NCI-H1930 (cell line): ENCODE measurements around the gene DCC.

Experiments used
- DNase-seq, 2 experiments: peaks; one replicate each; lab custom pipeline; 2025; lab: John Stamatoyannopoulos, UW

Gene DCC

DNA sequence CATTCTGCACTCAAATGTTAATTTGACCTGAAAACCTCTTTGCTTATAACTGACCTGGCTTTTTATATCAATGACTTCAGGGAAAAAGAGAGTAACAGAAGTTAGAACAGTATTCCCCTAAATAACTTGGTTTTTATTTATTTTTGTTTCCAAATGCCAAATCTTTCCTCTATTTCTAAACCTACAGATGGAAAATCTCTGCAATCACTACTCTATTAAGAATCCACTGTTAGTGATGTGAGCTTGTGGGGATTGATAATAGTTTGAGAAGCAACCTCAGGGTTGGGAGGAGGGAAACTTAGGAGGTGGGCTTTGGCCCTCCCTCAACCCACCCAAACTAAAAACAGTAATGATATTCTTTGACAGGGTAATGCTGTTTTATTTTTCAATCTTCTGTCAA lies 351.8 kb downstream of the DCC start:
- DNase-seq, result no peak

GRCh38 chr18:52694804-52695203 lies 354.8 kb downstream of the DCC start:
- no peak for DNase-seq

- DNase-seq, result no peak
Measured at GRCh38 chr18:52700116-52700515, 360.1 kb downstream of the DCC start.

DNA sequence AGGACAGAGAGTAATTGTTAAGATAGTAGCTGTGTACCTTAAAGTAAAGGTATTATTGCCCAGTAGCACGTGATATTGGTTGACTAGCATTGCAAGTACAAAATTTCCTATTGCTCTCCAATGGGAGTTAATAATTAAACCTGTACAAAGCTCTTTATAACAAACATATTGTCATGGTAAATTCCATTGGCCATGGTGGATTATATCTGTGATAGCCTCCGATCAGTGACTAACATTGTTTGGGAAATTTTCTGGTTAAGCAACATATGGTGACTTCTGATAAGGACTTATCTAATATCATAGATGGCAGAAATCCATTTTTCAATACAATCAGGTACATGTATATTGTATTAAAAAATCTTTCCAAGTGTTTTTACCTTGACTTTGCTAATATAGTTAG lies 360.8 kb downstream of the DCC start:
- no peak for DNase-seq

- DNase-seq, result no peak
Measured at GRCh38 chr18:52701219-52701935, 361.4 kb downstream of the DCC start.

- DNase-seq, result no peak
Measured at GRCh38 chr18:52715421-52715820, 375.4 kb downstream of the DCC start.

DNA sequence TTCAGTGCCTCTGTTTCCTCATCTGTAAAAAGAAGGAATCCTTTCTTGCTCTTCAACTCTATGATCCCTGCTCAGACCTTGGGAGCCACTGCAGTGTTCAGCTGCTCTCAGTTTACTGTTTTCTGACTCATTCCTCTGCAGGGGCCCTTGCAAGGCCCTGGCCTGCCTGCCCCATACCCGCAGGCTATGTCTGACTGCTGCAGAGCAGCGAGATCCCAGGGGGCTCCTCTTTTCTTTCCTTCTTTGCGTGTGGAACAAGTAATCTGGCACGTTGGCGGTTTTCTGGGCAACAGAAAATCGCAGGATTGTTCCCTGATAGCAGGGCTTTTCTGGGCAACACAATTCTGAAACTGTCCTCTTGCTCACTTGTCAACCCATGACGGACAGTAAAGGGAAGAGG lies 376.0 kb downstream of the DCC start:
- DNase-seq, result no peak

- no peak for DNase-seq
Measured at GRCh38 chr18:52716973-52717372, 377.0 kb downstream of the DCC start.

- no peak for DNase-seq
Measured at GRCh38 chr18:52722904-52723303, 382.9 kb downstream of the DCC start.

DNA sequence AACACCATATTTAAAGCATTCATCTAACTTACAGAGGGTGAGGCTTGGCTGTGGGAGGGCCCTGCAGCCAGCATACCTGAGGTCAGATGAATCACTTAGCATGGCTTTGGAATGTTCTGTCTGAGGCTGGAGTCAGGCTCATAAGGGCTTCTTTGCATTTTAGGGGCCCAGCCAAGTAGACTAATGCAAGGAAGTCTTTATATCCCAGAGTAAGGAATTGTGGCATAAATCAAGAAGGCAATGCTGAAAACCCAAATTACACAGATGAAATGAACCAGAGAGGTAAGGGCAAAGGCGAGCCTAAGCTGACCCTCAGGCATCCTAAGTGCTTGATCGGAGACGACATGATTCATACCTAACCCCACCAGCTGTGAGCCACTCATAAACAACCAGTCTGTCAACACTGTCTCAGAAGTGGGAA lies 383.6 kb downstream of the DCC start:
- DNase-seq, result no peak

GRCh38 chr18:52730972-52731619 lies 391.1 kb downstream of the DCC start:
- no peak for DNase-seq

- no peak for DNase-seq
Measured at GRCh38 chr18:52738946-52739345, 398.9 kb downstream of the DCC start.

GRCh38 chr18:52746986-52747385 lies 407.0 kb downstream of the DCC start:
- no peak for DNase-seq

- no peak for DNase-seq
Measured at GRCh38 chr18:52747869-52748268, 407.9 kb downstream of the DCC start.

GRCh38 chr18:52748343-52748742 lies 408.3 kb downstream of the DCC start:
- DNase-seq, result no peak

DNA sequence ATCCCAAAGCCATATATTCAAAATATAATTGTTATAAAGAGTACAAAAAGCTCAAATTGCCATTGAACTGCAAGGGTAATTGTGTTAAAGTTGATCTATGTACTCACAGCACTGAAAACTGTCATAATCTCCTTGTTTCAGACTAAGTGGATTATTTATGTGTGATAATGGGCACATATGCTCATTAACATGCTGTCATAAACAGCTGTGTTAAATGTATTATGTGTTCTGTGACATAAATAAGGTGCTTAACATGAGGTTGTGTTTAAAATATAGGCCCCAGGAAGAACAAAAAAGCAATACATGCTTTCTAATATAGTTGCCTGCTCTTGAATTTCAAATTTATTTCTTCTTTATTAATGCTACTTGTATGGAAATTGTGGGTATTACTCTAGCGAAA lies 409.5 kb downstream of the DCC start:
- DNase-seq, result no peak

DNA sequence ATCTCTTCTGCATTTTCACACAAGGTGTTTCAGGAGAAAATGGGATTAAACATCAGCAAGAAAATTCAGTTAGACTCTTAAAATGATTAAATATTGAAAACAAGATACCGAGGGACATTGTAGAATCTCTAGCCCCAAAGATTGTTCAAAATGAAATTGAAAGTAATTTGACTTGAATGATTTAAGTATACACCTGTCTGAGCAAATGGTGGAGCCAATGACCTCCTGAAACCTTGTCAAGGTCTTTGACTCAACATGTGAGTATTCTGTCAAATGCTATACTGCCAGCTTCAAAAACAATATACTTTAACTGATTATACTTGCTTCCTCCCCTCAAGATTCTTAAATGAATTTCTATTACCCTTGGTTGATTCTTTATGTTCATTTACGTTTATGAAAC lies 411.0 kb downstream of the DCC start:
- DNase-seq, result no peak

DNA sequence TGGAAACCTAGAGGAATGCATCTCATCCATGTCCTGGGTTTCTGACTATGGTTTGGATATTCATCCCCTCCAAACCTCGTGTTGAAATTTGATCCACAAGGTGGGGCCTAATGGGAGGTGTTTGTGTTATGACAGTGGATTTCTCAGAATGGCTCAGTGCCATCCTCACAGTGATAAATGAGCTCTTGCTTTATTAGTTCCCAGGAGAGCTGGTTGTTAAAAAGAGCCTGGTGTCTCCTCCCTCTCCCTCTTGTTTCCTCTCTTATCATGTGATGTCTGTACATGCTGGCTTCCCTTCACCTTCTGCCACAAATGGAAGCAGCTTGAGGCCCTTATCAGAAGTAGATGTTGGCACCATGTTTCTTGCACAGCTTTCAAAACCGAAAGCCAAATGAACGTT lies 424.3 kb downstream of the DCC start:
- peak in 1 of 2 experiments; percentile 9 for DNase-seq

DNA sequence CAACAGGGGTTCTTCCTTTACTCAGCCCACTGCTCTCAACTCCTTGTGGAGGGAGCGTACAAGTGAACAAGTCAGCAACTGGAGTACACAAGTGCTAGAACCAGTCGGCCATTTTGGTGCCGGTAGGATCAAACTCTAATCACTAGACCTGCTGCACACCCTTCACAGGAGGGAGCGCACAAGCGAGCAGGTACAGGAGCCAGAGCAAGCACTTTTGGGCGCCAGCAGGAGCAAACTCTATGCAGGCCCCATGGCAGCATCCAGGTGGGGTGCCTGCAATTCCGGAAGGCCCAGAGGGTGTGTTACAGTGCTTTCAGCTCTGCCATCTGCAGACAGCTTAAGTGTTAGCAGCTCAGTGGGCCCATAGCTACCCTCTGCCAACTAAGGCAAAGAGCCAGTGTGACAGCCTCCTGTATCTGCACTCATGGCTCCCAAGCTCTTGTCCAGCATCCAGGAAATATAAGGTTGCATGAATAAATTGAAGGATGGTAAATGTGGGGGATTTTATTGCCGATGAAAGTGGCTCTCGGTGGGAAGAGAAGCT lies 426.1 kb downstream of the DCC start:
- no peak for DNase-seq

DNA sequence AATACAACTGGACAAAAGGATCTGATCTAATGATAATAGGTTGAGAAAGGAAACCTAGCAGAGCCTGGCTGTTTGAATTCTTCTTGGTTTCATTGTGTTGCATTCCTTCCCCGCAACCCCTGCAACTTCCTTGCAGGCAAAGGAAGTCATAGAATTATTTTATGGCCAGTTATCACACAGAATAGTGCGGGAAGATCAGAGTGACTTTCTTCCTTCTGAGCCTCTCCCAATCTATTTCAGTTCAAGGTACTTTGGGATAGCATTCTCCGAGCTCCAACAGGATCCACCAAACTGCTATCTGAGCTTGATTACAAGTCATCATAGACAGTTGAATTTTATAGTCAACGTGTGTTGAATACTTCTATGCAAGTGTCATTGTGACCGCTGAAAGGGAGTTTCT lies 441.1 kb downstream of the DCC start:
- DNase-seq, result no peak

GRCh38 chr18:52791321-52791720 lies 451.3 kb downstream of the DCC start:
- DNase-seq, result no peak

- no peak for DNase-seq
Measured at GRCh38 chr18:52812834-52813233, 472.8 kb downstream of the DCC start.

DNA sequence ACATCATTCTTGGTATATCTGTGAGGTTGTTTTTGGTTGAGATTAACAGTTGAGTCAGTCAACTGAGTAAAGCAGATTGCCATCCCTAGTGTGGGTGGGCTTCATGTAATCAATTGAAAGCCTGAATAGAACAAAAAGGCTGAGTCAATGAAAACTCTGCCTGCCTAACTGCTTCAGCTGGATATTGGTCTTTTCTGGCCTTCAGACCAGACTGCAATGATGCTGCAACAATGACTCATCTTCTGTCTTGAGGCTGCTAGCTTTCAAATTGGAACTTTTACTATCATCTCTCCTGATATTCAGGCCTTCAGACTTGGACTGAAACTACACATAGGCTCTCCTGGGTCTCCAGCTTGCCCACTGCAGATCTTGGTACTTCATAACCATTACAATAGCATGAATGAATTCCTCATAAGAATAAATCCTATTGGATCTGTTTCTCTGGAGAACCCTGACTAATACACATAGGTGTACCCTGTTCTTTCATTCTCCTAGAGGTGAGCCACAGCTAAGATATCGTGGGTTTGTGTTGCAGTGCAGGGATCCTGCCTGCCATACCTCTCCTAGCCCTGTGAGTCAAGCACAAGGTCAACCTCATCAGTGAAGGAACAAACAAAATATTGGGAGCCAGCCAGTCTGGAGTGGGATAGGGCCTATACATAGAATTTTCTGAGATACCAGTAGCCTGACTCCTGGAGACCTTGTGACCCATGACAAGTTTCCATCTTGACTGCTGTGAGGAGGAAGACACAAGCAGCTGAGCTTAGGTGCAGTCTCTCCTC lies 473.8 kb downstream of the DCC start:
- no peak for DNase-seq
